Brain microvascular endothelial cell (primary cell): ENCODE data around the gene BACE2.
"Not testable (repeated sequence)": the region's sequence is repeated elsewhere in the genome, so short reads cannot be mapped to it uniquely, and the experiment has no call there.

Experiments used
- DNase-seq: peaks from one replicate; pipeline ENCODE4 v3.0.0-alpha.2; 2020
- H3K27ac ChIP-seq: fragments of 250-450 bp; sonication (Bioruptor Pico); 2 replicates; pipeline ENCODE4 v1.5.1; 2020; ENCODE audit warnings: mild to moderate bottlenecking, moderate library complexity
- H3K27me3 ChIP-seq: fragments of 250-450 bp; sonication (Bioruptor Pico); replicated peaks from 2 replicates; pipeline ENCODE4 v1.5.1; 2020; ENCODE audit warnings: mild to moderate bottlenecking
- H3K36me3 ChIP-seq: fragments of 250-450 bp; sonication (Bioruptor Pico); replicated peaks from 2 replicates; pipeline ENCODE4 v1.5.1; 2020; ENCODE audit warnings: mild to moderate bottlenecking
- H3K4me3 ChIP-seq: 2 replicates; pipeline ENCODE4 v1.5.1; 2011; ENCODE audit warnings: low read depth, mild to moderate bottlenecking, control low read depth, low read length, moderate library complexity
- CTCF ChIP-seq: IDR thresholded peaks from 2 replicates; pipeline ENCODE4 v1.5.1; 2011; ENCODE audit warnings: low read depth, mild to moderate bottlenecking, moderate library complexity, low read length, control low read depth, inconsistent platforms; ENCODE audit errors: missing control alignments
- in situ Hi-C: cut with HindIII; loops from 2 replicates; pipeline ENCODE4 v1.10.0; 2017; ENCODE audit warnings: low sequenced_read_pairs, low pct_ligation_motif_present

Gene BACE2

GRCh38 chr21:41240040-41240439, 72.1 kb downstream of the BACE2 start:
- no peak for DNase-seq
- H3K4me3 ChIP-seq, result no peak overlapping the region
- H3K27me3 ChIP-seq, result no peaks in the 10 kb centered on the region
- no peaks in the 10 kb centered on the region for H3K36me3 ChIP-seq
- in situ Hi-C loops, result no loop called here
- TF ChIP-seq CTCF, result no peak
- H3K27ac ChIP-seq, result no peak overlapping the region

GRCh38 chr21:41241341-41241740, 73.4 kb downstream of the BACE2 start:
- Histone ChIP-seq H3K27me3 (no peaks in the 10 kb centered on the region), H3K27ac (no peak overlapping the region), H3K4me3 (no peak overlapping the region), H3K36me3 (no peaks in the 10 kb centered on the region)
- TF ChIP-seq CTCF, result no peak
- no peak for DNase-seq
- in situ Hi-C loops, result no loop called here

- no peak for TF ChIP-seq CTCF
- in situ Hi-C loops, result no loop called here
- no peak for DNase-seq
- no peaks in the 10 kb centered on the region for H3K27me3 ChIP-seq
- H3K27ac ChIP-seq, result no peak overlapping the region
- no peak overlapping the region for H3K4me3 ChIP-seq
- H3K36me3 ChIP-seq, result no peaks in the 10 kb centered on the region
Measured at GRCh38 chr21:41242238-41242829, 74.4 kb downstream of the BACE2 start.

- in situ Hi-C loops, result no loop called here
- no peak for TF ChIP-seq CTCF
- no peaks in the 10 kb centered on the region for H3K36me3 ChIP-seq
Measured at GRCh38 chr21:41243107-41243506, 75.1 kb downstream of the BACE2 start.

GRCh38 chr21:41244266-41244880, 76.4 kb downstream of the BACE2 start:
- in situ Hi-C loops, result not testable (repeated sequence)

More at GRCh38 chr21:41243107-41243506, 75.1 kb downstream of the BACE2 start:
- DNase-seq, result no peak
- H3K27ac ChIP-seq, result no peak overlapping the region
- no peak overlapping the region for H3K4me3 ChIP-seq
- H3K27me3 ChIP-seq, result no peaks in the 10 kb centered on the region

GRCh38 chr21:41245509-41246135, 77.7 kb downstream of the BACE2 start:
- H3K27ac ChIP-seq, result no peak overlapping the region
- TF ChIP-seq CTCF, result no peak
- no peak overlapping the region for H3K4me3 ChIP-seq
- no peaks in the 10 kb centered on the region for H3K36me3 ChIP-seq
- H3K27me3 ChIP-seq, result no peaks in the 10 kb centered on the region
- in situ Hi-C loops, result no loop called here
- DNase-seq, result no peak

More at GRCh38 chr21:41244266-41244880, 76.4 kb downstream of the BACE2 start:
- H3K4me3 ChIP-seq, H3K27me3 ChIP-seq, DNase-seq, H3K36me3 ChIP-seq, H3K27ac ChIP-seq: not testable (repeated sequence)
